Activated T-cell treated with anti-CD3 and anti-CD28 coated beads, Interleukin-2, amount 50 U/mL, for 48 hours (primary cell): Measurements from ENCODE around the gene ANKRD55.
"Not testable (repeated sequence)": the region's sequence is repeated elsewhere in the genome, so short reads cannot be mapped to it uniquely, and the experiment has no call there.

ENCODE experiments used
- DNase-seq, 2 experiments: peaks; one replicate each; pipeline ENCODE4 v3.0.0-alpha.2; 2020

Gene ANKRD55

DNA sequence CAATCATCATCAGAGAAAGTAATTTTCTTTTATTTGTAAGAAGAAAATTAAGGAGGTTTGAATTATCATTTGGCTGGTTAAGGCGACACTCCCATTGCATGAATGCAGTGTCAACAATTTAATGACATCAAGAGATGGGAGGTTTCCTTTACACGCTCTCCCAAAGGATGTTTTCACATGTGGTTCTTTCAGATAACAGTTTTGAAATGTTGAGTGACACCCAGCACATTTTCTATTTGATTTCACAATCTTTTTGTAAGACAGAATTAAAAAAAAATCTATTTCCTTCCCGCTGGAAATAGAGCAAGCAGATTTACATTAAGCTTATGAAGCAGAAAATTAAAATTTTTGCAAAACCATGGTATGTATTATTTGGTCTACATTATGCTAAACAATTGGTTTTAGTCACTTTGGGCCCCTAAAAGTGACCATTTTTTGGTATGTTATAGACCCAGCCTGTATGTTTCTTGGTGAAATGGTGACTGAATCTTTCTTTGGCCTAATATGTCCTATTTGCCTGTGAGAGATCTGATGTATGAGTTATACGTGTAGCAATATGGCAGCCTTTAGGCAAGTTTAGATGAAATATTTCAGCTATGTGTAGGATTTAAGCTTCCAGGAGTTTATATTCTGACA lies 18.9 kb upstream of the ANKRD55 start:
- no peak for DNase-seq

DNA sequence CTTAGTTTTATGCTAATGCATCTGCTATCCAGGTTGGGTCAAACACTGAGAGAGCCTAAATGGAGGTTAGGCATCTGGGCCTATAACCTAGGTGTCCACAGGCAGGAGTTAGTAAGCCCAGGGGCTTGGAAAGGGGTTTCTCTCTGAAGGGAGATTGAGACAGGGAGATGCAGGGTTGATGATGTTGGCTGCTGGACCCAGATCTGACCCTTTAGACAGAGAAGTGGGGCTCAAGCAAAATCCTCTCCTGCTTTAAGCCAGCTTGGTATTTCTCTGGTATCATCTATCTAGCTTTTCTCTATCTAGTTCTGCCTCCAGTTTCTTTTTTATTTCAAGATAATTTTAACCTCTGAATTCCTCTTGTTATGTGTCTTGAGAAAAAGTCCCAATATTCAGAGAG lies 18.3 kb upstream of the ANKRD55 start:
- DNase-seq: no peak

GRCh38 chr5:56250011-56250410 lies 16.9 kb upstream of the ANKRD55 start:
- DNase-seq: no peak

GRCh38 chr5:56249085-56249484 lies 16.0 kb upstream of the ANKRD55 start:
- not testable (repeated sequence) for DNase-seq

DNA sequence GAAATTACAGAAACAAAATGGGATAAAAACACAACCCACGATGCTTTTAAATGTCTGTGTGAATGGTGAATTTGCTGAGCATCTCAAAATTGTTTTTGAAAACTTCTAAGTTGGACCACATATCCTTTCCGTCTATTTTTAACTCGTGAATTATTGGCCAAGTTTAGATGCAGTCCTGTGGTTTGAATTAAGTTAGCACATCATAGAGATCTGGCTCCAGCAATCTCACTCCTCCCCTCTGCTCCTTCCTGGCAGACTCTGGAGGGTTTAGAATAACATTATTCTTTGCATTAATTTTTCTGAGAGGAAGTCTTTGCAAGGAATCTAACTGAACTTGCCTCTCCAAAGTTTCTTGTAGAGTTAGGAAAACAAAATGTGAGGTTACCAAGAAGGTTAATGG lies 14.5 kb upstream of the ANKRD55 start:
- no peak for DNase-seq

DNA sequence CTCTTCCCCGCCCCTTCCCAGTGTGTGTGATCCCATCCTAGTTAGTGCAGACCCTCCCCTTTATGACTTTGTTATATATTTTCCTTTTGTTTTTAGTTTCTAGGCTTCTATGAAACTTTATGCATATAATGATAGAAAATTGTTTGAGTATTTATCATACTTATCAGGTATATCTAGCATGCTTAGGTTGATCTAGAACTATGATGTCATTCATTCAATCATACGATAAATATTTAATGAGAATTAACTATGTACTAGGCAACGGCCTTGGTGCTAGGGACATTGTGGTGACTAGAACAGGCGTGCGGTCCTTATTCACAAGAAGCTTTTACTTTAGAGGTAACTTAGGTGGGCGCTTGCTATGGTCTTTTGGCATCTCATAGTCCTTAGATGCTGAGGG lies 13.6 kb upstream of the ANKRD55 start:
- DNase-seq: no peak

GRCh38 chr5:56245481-56245880 lies 12.4 kb upstream of the ANKRD55 start:
- no peak for DNase-seq

GRCh38 chr5:56244627-56245026 lies 11.5 kb upstream of the ANKRD55 start:
- no peak for DNase-seq

- DNase-seq: not testable (repeated sequence)
These were observed 9.1 kb upstream of the ANKRD55 start for GRCh38 chr5:56242271-56242670.

DNA sequence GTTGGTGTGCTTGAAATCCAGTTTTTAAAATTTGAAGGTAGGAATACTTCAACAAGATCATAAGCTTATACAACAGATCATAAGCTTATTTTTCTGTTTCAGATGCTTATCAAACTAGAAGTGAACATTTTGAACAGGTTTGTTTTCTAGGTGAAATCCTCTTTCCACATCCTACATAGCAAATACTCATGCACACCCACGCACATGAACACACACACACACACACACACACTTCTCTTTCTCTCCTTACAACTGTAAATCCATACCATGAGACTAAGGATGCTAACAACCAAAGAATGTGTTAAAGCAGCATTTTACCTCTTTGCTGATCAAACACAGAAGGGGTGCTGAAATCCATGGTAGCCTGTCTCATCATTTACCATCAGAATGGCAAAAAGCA lies 592 bp downstream of the ANKRD55 start:
- no peak for DNase-seq

GRCh38 chr5:56230576-56230975 lies 2.6 kb downstream of the ANKRD55 start:
- DNase-seq: no peak

- DNase-seq: no peak
These were observed 4.0 kb downstream of the ANKRD55 start for GRCh38 chr5:56229111-56229510.

GRCh38 chr5:56228631-56229030 lies 4.5 kb downstream of the ANKRD55 start:
- no peak for DNase-seq

- no peak for DNase-seq
These were observed 5.4 kb downstream of the ANKRD55 start for GRCh38 chr5:56227691-56228090.

- not testable (repeated sequence) for DNase-seq
These were observed 9.8 kb downstream of the ANKRD55 start for GRCh38 chr5:56223298-56223697.

GRCh38 chr5:56221601-56222000 lies 11.5 kb downstream of the ANKRD55 start:
- DNase-seq: not testable (repeated sequence)

GRCh38 chr5:56215019-56215830 lies 17.9 kb downstream of the ANKRD55 start:
- DNase-seq: no peak

- DNase-seq: not testable (repeated sequence)
These were observed 19.1 kb downstream of the ANKRD55 start for GRCh38 chr5:56213886-56214535.

- no peak for DNase-seq
These were observed 20.8 kb downstream of the ANKRD55 start for GRCh38 chr5:56212130-56212879.

DNA sequence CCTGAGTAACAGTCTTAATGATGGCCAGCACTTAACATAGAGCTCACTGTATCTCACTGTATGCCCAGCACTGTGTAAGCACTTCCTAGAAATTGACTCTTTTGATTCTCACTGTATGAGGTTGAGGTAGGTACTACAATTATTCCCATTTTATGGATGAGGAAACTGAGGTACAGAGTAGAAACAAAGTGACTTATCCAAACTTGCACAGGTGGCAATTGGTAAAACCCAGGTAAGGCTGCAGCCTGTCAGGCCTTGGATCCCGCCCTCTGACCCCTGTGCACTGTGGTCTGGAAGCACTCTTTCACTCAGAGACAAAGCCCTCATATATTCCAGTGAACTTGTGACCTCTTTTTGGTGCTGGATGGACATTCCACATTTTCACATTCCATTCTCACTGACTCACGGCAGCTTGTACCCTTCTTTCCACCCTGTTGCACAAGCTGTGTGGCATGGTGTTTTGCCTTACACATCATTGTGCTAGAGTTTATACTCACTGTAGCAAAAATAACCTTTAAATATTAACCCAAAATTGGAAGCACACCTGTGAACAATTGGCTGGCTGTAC lies 21.7 kb downstream of the ANKRD55 start:
- DNase-seq: no peak

DNA sequence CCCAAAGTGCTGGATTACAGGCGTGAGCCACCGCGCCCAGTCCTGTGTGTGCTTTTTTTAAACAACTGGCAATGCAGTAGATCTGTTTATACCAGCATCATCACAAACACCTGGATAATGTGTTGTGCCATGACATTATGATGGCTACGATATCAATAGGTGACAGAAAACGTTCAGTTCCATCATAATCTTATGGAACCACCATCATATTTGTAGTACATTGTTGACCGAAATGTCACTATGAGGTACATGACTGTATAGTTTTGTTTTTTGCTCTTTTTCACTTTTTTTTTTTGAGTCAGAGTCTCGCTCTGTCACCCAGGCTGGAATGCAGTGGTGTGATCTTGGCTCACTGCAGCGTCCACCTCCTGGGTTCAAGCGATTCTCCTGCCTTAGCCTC lies 24.4 kb downstream of the ANKRD55 start:
- DNase-seq: no peak

DNA sequence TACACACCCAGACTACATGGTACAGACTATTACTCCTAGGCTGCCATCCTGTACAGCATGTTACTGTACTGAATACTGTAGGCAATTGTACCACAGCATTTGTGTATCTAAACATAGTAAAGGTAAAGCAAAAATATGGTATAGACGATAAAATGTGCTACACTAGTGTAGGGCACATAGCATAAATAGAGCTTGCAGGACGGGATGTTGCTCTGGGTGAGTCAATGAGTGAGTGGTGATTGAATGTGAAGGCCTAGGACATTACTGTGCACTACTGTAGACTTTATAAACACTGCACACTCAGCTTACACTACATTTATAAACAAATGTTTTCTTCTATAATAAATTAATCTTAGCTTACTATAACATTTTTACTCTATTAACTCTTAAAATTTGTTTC lies 25.6 kb downstream of the ANKRD55 start:
- DNase-seq: no peak
